Endothelial cell of umbilical vein (primary cell): ENCODE data around the gene GABPA. TPM values are rescaled to one million over a fixed set of nuclear protein-coding genes. Genes with fewer than 3 reads are reported as not detected.
A peak's percentile ranks its signal among the peaks of the same experiment; 100 is the strongest.

ENCODE experiments used
- BruUV-seq: library from RNA; stranded (reverse); fragments of 400-500 nt; replicated peaks from 2 replicates; lab custom pipeline; 2021; lab: Mats Ljungman, UMichigan
- CTCF ChIA-PET: fragments of 300-600, 350-600 bp; sonication (Branson Sonifier 250); formaldehyde crosslinking; loops from one replicate; lab custom pipeline; 2021; ENCODE audit warnings: antibody characterized with exemption, inconsistent platforms; lab: Charles Lee
- POLR2A ChIA-PET: fragments of 300-600, 350-600 bp; sonication (Branson Sonifier 250); formaldehyde crosslinking; loops from one replicate; lab custom pipeline; 2021; ENCODE audit warnings: antibody characterized with exemption, inconsistent platforms; lab: Charles Lee
- DNase-seq: peaks from one replicate; pipeline ENCODE4 v3.0.0-alpha.2; 2011; ENCODE audit warnings: low read depth, low spot score
- FAIRE-seq: peaks from 2 replicates; lab custom pipeline; 2011; peaks lifted over from hg19 to GRCh38; lab: Jason Lieb, UNC
- H2AFZ ChIP-seq: 2 replicates; pipeline ENCODE4 v1.6.0; 2012; ENCODE audit warnings: low read depth, low read length, control low read depth, inconsistent platforms
- H3K27ac ChIP-seq: 2 replicates; pipeline ENCODE4 v1.5.1; 2011; ENCODE audit warnings: low read depth, mild to moderate bottlenecking, control low read depth, low read length, moderate library complexity; ENCODE audit not compliant: insufficient read depth
- H3K27me3 ChIP-seq, 2 experiments: 2 replicates each; pipeline versions ENCODE4 v1.6.0 to v1.6.1; 2011; ENCODE audit warnings: low read length in 2 of 2, mixed read lengths in 1 of 2; ENCODE audit not compliant: control insufficient read depth in 2 of 2, insufficient read depth in 2 of 2
- H3K36me3 ChIP-seq, 2 experiments: 2 replicates in 1 of 2; 3 replicates in 1 of 2; pipeline ENCODE4 v1.5.1; 2011; ENCODE audit warnings: low read length in 2 of 2, mild to moderate bottlenecking in 1 of 2, moderate library complexity in 1 of 2; ENCODE audit not compliant: control insufficient read depth in 2 of 2, insufficient read depth in 2 of 2; ENCODE audit errors: extremely low read depth in 1 of 2
- H3K4me1 ChIP-seq: 3 replicates; pipeline ENCODE4 v1.5.1; 2011; ENCODE audit warnings: mild to moderate bottlenecking, low read length; ENCODE audit not compliant: control insufficient read depth, insufficient read depth; ENCODE audit errors: extremely low read depth
- H3K4me2 ChIP-seq: 2 replicates; pipeline ENCODE4 v1.6.1; 2011; ENCODE audit warnings: low read length, control low read depth, mixed read lengths; ENCODE audit not compliant: insufficient read depth
- H3K4me3 ChIP-seq, 3 experiments: fragments of 200-600 bp in 1 of 3; sonication (generic), shearing (Covaris generic) in 1 of 3; replicated peaks in 1 of 3; 2 replicates each; pipeline ENCODE4 v1.5.1; 2011 to 2016; ENCODE audit warnings: control low read depth in 3 of 3, low read length in 3 of 3, mild to moderate bottlenecking in 2 of 3, inconsistent platforms in 1 of 3, low read depth in 1 of 3, moderate library complexity in 1 of 3; ENCODE audit not compliant: insufficient read depth in 1 of 3
- H3K79me2 ChIP-seq: 2 replicates; pipeline ENCODE4 v1.6.0; 2012; ENCODE audit warnings: low read length, inconsistent platforms; ENCODE audit not compliant: control insufficient read depth, insufficient read depth
- H3K9ac ChIP-seq: replicated peaks from 2 replicates; pipeline ENCODE3; 2011; ENCODE audit warnings: low read length, control low read depth; ENCODE audit not compliant: insufficient read depth; ENCODE audit errors: extremely low read depth
- H3K9me1 ChIP-seq: replicated peaks from 3 replicates; pipeline ENCODE4 v1.6.0; 2011; ENCODE audit warnings: mild to moderate bottlenecking, low read length; ENCODE audit not compliant: control insufficient read depth, insufficient read depth; ENCODE audit errors: extremely low read depth
- H3K9me3 ChIP-seq: replicated peaks from 2 replicates; pipeline ENCODE4 v1.5.1; 2012; ENCODE audit warnings: low read length, inconsistent platforms; ENCODE audit not compliant: control insufficient read depth, insufficient read depth
- H4K20me1 ChIP-seq: replicated peaks from 2 replicates; pipeline ENCODE3; 2011; ENCODE audit warnings: mild to moderate bottlenecking, low read length; ENCODE audit not compliant: control insufficient read depth, insufficient read depth; ENCODE audit errors: extremely low read depth
- GATA2 ChIP-seq: IDR thresholded peaks from 2 replicates; pipeline ENCODE4 v1.7.0; 2011; ENCODE audit warnings: low read depth, mild to moderate bottlenecking, moderate library complexity, mixed read lengths, low read length; ENCODE audit not compliant: insufficient read length, insufficient read depth
- POLR2AphosphoS5 ChIP-seq: IDR thresholded peaks from 2 replicates; pipeline ENCODE4 v1.6.1; 2012; ENCODE audit warnings: low read depth, mild to moderate bottlenecking, control low read depth, low read length, moderate library complexity; ENCODE audit not compliant: insufficient read depth
- dilution Hi-C: fragments of 300-500 bp; cut with MboI; formaldehyde crosslinking; loops from one replicate; pipeline ENCODE4 v1.15.0; 2019; ENCODE audit warnings: low sequenced_read_pairs; ENCODE audit not compliant: extremely low pct_ligation_motif_present
- intact Hi-C: fragments of 100-400 bp; cut with micrococcal nuclease; formaldehyde crosslinking; loops from one replicate; pipeline ENCODE4 v1.10.0; 2022
- polyA plus RNA-seq, 4 experiments: library from polyadenylated mRNA; depleted of rRNA in 3 of 4; stranded (reverse) in 3 of 4; unstranded in 1 of 4; fragments of >200 nt; gene quantifications; 2 replicates each; pipeline versions ENCODE4 v1.2.1 to v1.2.3, GENCODE V29; 2011 to 2012; ENCODE audit warnings: missing spikeins in 1 of 4
- total RNA-seq: library from RNA; stranded (reverse); gene quantifications from 2 replicates; pipeline ENCODE4 v1.2.3, GENCODE V29; 2021
- TF ChIP-seq, protein P1 (sequence below), 2 donors: IDR thresholded peaks; 1 replicate in 1 of 2; 2 replicates in 1 of 2; pipeline ENCODE4 v1.5.1; 2011; ENCODE audit warnings: low read length in 2 of 2, mild to moderate bottlenecking in 2 of 2, moderate library complexity in 2 of 2, control low read depth in 1 of 2, inconsistent platforms in 1 of 2, low read depth in 1 of 2; ENCODE audit not compliant: insufficient read depth in 1 of 2; ENCODE audit errors: extremely low read depth in 1 of 2
- TF ChIP-seq, protein P2 (sequence below): IDR thresholded peaks from 2 replicates; pipeline ENCODE4 v1.6.1; 2011; ENCODE audit not compliant: insufficient read depth, insufficient read length

The GABPA gene
- total and polyA plus RNA-seq, 2 donors (not counting 3 experiments of a cell fraction or from before 2014, with no cell fraction given) = 5.8 to 21.0 TPM

DNA sequence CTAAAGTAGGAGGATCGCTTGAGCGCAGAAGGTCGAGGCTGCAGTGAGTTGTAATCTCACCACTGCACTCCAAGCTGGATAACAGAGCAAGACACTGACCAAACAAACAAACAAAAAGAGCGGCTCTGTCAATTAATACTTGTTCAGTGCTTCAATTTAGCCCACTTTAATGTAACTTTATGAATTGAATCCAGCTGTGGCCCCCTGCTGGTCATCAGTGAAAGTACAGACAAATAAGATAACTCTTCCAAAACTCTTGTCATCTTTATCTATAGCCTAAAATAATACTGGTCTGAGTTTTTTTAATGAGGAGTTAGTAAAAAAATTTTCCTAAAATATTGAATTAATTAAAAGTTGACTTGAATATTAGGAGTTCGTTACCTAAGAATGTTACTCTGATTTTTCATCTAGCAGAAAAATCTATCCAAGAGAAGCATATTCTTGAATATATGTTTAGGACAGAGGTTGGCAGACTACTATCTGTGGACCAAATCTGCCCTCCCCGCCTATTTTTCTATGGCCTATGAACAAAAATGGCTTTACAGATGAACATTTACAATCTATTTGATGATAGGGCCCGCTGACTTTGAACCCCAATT is 26.2 kb upstream of the GABPA start:
- H3K79me2 ChIP-seq = no peaks in the 10 kb centered on the region
- H4K20me1 ChIP-seq = no peaks in the 10 kb centered on the region
- no peak overlapping the region for H3K27ac ChIP-seq
- no peaks in the 10 kb centered on the region for H3K27me3 ChIP-seq
- CTCF ChIA-PET = interaction anchor here (0.7 to 3.4 kb wide), 14 partner anchors 9 to 1028 kb away, joined by 3 to 29 read pairs (median 6); partner anchors contain the start of genes ATP5PF and GABPA
- no peak overlapping the region for H3K4me3 ChIP-seq
- H3K9ac ChIP-seq = no peak overlapping the region
- no peaks in the 10 kb centered on the region for H3K9me1 ChIP-seq
- H3K4me2 ChIP-seq = no peak overlapping the region
- H3K36me3 ChIP-seq = no peaks in the 10 kb centered on the region
- no TSS peak for BruUV-seq
- dilution Hi-C loops = no loop called here
- intact Hi-C loops = loop anchor here (1.0 to 2.0 kb wide), 4 partner anchors 20 to 287 kb away; partner anchors contain the start of genes ATP5PF and GABPA
- no peaks in the 10 kb centered on the region for H3K9me3 ChIP-seq
- DNase-seq (peak; percentile 56), FAIRE-seq (peak; percentile 89)
- H2AFZ ChIP-seq = no peak overlapping the region
- POLR2A ChIA-PET = no interaction called here
- TF ChIP-seq POLR2AphosphoS5 (no peak), GATA2 (no peak)
- TF ChIP-seq, protein P1, sequence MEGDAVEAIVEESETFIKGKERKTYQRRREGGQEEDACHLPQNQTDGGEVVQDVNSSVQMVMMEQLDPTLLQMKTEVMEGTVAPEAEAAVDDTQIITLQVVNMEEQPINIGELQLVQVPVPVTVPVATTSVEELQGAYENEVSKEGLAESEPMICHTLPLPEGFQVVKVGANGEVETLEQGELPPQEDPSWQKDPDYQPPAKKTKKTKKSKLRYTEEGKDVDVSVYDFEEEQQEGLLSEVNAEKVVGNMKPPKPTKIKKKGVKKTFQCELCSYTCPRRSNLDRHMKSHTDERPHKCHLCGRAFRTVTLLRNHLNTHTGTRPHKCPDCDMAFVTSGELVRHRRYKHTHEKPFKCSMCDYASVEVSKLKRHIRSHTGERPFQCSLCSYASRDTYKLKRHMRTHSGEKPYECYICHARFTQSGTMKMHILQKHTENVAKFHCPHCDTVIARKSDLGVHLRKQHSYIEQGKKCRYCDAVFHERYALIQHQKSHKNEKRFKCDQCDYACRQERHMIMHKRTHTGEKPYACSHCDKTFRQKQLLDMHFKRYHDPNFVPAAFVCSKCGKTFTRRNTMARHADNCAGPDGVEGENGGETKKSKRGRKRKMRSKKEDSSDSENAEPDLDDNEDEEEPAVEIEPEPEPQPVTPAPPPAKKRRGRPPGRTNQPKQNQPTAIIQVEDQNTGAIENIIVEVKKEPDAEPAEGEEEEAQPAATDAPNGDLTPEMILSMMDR (IDR thresholded peaks at IDR 0.05; ENCODE audit: extremely low read depth in 1 of 2, insufficient read depth in 1 of 2, low read depth in 1 of 2, low read length in 2 of 2) = peak; percentile 57 to 65
- TF ChIP-seq, protein P2, sequence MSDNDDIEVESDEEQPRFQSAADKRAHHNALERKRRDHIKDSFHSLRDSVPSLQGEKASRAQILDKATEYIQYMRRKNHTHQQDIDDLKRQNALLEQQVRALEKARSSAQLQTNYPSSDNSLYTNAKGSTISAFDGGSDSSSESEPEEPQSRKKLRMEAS = no peak
- H3K4me1 ChIP-seq = no peaks in the 10 kb centered on the region
